HFF-Myc (cell line): ENCODE data around the gene GARS1.
"Not testable (repeated sequence)": the region's sequence is repeated elsewhere in the genome, so short reads cannot be mapped to it uniquely, and the experiment has no call there.

Source experiments
- DNase-seq: peaks from one replicate; pipeline ENCODE4 v3.0.0-alpha.2; 2011; ENCODE audit warnings: low read depth; ENCODE audit errors: extremely low read depth
- H3K4me3 ChIP-seq: replicated peaks from 2 replicates; pipeline ENCODE4 v1.5.1; 2011; ENCODE audit warnings: low read depth, mild to moderate bottlenecking, control low read depth, low read length
- CTCF ChIP-seq: IDR thresholded peaks from 2 replicates; pipeline ENCODE4 v1.5.1; 2012; ENCODE audit warnings: mild to moderate bottlenecking, low read depth, low read length, control low read depth; ENCODE audit errors: missing control alignments

The GARS1 gene

DNA sequence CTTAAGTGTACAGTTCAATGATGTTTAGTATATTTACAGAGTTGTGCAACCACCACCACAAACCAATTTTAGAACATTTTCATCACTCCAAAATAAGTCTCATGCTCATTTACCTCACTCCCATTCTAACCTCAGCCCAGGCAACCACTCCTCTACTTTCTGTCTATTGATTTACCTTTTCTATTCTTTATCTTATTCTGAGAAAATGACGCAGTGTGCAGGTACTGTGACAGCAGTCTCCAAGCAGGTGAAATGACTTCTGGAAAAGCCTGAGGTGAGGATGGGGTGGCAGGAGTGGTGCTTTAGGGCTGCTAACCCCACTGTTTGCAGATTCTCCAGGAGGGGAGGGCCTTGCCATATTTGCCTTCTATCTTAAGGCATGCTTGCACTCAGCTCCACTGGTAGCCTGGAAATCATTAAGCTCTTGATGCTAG is 39.5 kb downstream of the GARS1 start:
- no peak for TF ChIP-seq CTCF
- DNase-seq, result no peak
- H3K4me3 ChIP-seq, result no peak overlapping the region

GRCh38 chr7:30634634-30635201 is 40.0 kb downstream of the GARS1 start:
- TF ChIP-seq CTCF, result no peak
- DNase-seq, result no peak
- no peak overlapping the region for H3K4me3 ChIP-seq

DNA sequence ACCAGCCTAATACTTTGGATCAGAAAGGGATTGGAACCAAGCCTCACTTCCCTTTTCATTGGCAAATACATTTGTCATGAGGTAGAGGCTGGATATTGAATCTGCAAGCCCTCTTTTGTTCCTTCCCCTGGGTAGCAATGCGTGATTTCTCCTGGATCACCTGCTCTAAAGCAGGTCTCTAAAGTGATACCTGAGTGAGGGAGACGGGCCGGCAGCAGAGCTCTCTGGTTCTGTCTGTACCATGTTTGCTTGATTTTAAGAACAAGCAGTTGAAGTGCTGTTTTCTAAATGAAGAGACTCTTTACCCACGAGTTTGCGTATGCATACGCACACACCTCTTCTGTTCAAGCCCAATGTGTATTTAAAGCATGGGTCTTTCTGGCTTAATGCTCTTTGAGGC is 41.1 kb downstream of the GARS1 start:
- H3K4me3 ChIP-seq, result no peak overlapping the region
- no peak for TF ChIP-seq CTCF
- no peak for DNase-seq

GRCh38 chr7:30642322-30642721 is 47.6 kb downstream of the GARS1 start:
- H3K4me3 ChIP-seq, DNase-seq: not testable (repeated sequence)

DNA sequence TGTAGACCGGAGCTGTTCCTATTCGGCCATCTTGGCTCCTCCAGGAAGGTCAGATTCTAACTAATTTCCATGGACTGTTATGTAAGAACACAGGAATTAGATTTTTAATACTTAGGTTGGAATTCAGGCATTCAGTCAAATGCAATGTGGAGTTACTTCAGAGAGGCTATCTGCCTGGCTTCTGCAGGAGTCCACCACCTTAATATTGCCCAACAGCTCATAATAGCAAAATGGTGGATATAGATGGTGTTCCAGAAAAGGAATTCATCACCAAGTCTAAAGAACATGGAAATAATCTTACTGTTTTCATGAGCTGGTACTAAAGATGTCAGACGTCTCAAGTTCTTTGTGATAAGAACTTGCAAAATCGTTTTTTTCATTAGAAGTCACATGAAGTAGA is 48.1 kb downstream of the GARS1 start:
- DNase-seq, result no peak
- no peak for TF ChIP-seq CTCF
- H3K4me3 ChIP-seq, result no peak overlapping the region

- no peak for TF ChIP-seq CTCF
- H3K4me3 ChIP-seq, result no peak overlapping the region
- DNase-seq, result no peak
Observed at GRCh38 chr7:30644286-30644955, 49.7 kb downstream of the GARS1 start.

DNA sequence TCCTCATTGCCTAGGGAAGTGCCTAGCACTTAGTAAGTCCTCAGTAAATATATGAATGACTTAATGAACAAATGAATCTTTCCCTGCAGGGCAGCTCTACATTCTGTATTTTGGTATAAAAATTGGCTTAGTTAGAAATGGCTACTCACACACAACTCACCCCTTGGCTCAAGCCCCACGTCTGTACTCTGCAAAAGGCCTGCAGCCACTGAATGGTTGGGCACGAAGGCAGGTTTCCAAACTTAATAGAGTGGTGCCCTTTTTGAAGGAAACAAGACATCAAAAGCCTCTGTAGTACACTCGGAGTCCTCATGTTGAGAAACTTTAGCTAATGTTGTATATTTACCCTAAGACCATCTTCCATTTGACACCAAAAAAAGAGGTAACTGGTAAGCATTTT is 51.0 kb downstream of the GARS1 start:
- DNase-seq, result no peak
- H3K4me3 ChIP-seq, result no peak overlapping the region

More for the DNA sequence above, 51.0 kb downstream of the GARS1 start:
- TF ChIP-seq CTCF, result no peak
